Coronary artery (tissue), 2 donors: Measurements from ENCODE around the gene DTNA.

Experiments
- DNase-seq: peaks from one replicate; pipeline ENCODE4 v3.0.0-alpha.2; 2017; ENCODE audit warnings: low spot score
- H3K27ac ChIP-seq, 2 donors: fragments of 200-600 bp; sonication (generic); one replicate each; pipeline ENCODE4 v1.5.1; 2016 to 2019
- H3K4me3 ChIP-seq: fragments of 200-600 bp; sonication (generic); 2 replicates; pipeline ENCODE4 v1.5.1; 2016; ENCODE audit warnings: mild to moderate bottlenecking, moderate library complexity
- CTCF ChIP-seq: fragments of 200-600 bp; sonication (generic); IDR thresholded peaks from one replicate; pipeline ENCODE4 v1.5.1; 2019; ENCODE audit warnings: antibody characterized with exemption

DTNA gene

GRCh38 chr18:34835466-34835865 is 125.4 kb downstream of the DTNA start:
- peak overlapping the region; percentile 79 to 91 for H3K27ac ChIP-seq
- TF ChIP-seq CTCF = no peak
- no peak for DNase-seq
- H3K4me3 ChIP-seq = no peak overlapping the region

GRCh38 chr18:34837769-34838272 is 127.7 kb downstream of the DTNA start:
- peak overlapping the region; percentile 75 to 78 for H3K27ac ChIP-seq
- TF ChIP-seq CTCF = no peak
- DNase-seq = no peak
- H3K4me3 ChIP-seq = peak overlapping the region; percentile 25

- Histone ChIP-seq H3K4me3 (no peak overlapping the region), H3K27ac (peak overlapping the region; percentile 75 to 78)
- DNase-seq = no peak
- no peak for TF ChIP-seq CTCF
These were observed 128.6 kb downstream of the DTNA start for GRCh38 chr18:34838669-34839068.

GRCh38 chr18:34840256-34840826 is 130.2 kb downstream of the DTNA start:
- no peak for TF ChIP-seq CTCF
- no peak overlapping the region for H3K27ac ChIP-seq
- H3K4me3 ChIP-seq = no peak overlapping the region
- DNase-seq = no peak

- H3K27ac ChIP-seq = no peak overlapping the region
- no peak for DNase-seq
- no peak for TF ChIP-seq CTCF
- H3K4me3 ChIP-seq = no peak overlapping the region
These were observed 131.8 kb downstream of the DTNA start for GRCh38 chr18:34841891-34842290.

- TF ChIP-seq CTCF = no peak
- DNase-seq = no peak
- no peak overlapping the region for H3K27ac ChIP-seq
- no peak overlapping the region for H3K4me3 ChIP-seq
These were observed 134.0 kb downstream of the DTNA start for GRCh38 chr18:34844072-34844471.

- TF ChIP-seq CTCF = no peak
- DNase-seq = no peak
- Histone ChIP-seq H3K27ac (no peak overlapping the region), H3K4me3 (no peak overlapping the region)
These were observed 134.8 kb downstream of the DTNA start for GRCh38 chr18:34844732-34845459.
